ENCODE data around the gene PTPRE. TPM values are rescaled to one million over a fixed set of nuclear protein-coding genes. Genes with fewer than 3 reads are reported as not detected.

PTPRE gene
- total RNA-seq, 1 experiment from 2014 or later = 2.8 TPM

DNA sequence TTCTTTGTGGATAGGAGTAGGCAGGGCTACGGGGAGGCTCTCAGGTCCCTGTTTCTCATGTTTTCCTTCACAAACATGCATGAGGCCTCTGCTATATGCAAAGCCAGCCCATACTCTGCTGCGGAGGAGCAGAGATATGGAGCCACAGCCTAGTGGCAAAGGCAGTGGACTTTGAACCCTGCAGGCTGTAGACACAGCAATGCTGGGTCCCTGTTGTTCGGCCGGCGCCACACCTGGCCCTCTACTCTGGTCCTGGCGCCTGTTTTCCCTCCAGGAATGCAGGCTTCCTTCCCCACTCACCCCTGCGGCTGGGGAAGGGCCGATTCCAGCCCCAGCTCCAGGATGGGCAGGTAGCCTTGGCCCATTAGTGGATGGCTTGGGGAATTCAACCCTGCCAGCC lies 25.6 kb upstream of the PTPRE start:
- in situ Hi-C loops (cut with HindIII; ENCODE audit: low pct_unique_long_range_greater_than_20kb, low sequenced_read_pairs) = no loop called here
- DNase-seq (ENCODE audit: low read depth) = no peak

GRCh38 chr10:127882391-127882790 lies 24.5 kb upstream of the PTPRE start:
- DNase-seq (ENCODE audit: low read depth) = no peak
- in situ Hi-C loops (cut with HindIII; ENCODE audit: low pct_unique_long_range_greater_than_20kb, low sequenced_read_pairs) = no loop called here

DNA sequence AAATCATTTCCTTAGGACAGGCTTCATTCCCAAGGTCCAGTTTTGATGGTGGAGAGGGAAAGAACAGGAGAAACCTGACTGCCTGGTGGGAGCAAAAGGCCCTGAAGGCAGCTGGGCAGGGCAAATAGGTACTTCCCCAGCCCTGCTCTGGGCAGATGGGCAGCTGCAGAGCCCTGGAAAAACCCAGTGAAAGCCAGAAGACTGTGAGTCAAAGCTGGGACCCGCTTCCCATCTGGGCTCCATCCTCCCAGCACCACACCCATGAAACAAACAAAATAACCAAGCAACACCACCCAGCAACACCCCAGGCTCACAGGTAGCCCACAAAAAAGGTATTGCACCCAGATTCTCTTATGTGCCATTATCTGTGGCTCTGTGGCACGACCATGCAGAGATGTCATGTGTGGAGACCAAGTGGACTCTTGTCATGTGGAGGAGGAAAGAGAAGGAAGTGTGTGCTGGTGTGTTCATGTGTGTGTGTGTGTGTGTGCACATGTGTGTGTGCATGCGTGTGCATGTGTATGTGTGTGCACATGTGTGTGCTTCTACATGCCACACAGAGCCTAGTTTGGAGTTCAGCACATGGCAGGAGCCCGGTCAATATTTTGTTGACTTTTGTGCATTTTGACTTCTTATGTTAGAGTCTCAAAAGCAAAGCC lies 24.0 kb upstream of the PTPRE start:
- in situ Hi-C loops (cut with HindIII; ENCODE audit: low pct_unique_long_range_greater_than_20kb, low sequenced_read_pairs) = no loop called here
- no peak for DNase-seq (ENCODE audit: low read depth)

DNA sequence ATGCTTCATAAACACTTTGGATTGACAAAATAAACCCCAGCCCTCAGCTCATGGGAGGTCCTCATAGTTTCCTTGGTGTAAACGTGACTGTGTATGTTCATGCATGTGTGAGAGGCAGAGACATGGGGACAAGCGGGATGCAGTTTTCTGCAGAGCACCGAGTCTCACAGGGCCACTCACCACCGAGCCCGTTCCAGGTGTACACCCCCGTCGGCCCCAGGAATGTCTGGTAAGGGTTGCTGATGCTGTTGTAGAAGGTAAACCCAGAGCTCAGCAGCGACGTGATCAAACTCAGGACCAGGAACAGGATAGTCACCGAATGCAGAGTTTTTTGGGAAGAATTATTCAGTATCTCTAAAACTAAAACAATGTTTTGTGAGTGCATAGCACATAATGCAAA lies 23.4 kb upstream of the PTPRE start:
- in situ Hi-C loops (cut with HindIII; ENCODE audit: low pct_unique_long_range_greater_than_20kb, low sequenced_read_pairs) = no loop called here

DNA sequence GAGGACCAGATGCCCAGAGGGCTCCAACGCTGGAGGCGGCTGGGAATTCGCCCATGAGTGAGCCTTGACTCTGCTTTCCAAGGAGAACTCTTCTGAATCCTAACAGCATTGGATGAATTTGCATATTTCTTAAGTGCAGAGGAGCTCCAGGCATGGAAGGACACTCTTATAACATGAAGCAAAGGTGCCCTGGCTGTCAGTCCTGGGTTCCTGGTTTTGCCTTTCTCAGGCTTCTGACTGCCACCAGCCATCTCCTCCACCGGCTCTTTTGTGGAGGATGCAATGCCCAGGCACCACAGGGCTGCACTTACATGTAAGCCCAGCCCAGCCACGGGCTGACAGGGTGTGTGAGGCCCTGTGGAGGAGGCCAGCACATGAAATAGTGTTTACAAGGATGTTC lies 22.4 kb upstream of the PTPRE start:
- no peak for DNase-seq (ENCODE audit: low read depth)
- in situ Hi-C loops (cut with HindIII; ENCODE audit: low pct_unique_long_range_greater_than_20kb, low sequenced_read_pairs) = no loop called here

More for the DNA sequence above, 23.4 kb upstream of the PTPRE start:
- no peak for DNase-seq (ENCODE audit: low read depth)

DNA sequence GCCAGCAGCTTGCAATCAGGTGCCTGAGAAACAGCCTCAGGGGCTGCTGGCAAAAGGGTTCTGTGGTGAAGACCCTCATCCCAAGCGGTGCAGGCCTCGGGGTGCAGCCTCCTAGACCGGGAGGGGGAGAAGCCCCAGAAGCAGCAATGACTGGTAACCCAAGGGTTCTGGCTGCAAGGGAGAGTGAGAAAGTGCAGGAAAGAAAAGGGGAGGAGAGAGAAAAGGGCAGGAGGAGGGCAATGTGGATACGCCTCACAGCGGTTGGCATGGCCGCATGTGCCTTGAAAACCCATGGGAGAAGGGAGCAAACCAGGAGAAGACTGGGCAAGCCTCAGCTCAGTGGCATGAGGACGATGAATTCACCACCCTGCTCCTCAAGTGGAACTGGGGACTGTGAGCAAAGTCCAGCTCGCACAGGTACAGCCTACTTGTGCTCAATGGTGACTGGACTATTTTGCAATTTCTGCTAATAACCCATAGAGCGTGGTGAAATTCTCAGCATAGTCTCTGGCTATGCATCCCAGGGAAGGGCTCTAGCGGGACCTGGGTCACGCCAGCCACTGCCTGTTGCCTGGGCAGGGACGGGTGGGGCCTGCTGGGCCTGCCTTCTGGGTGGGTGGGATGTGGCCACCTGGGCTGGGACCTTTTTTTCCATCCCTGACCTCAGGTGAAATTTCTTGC lies 20.4 kb upstream of the PTPRE start:
- in situ Hi-C loops (cut with HindIII; ENCODE audit: low pct_unique_long_range_greater_than_20kb, low sequenced_read_pairs) = no loop called here
- DNase-seq (ENCODE audit: low read depth) = no peak

GRCh38 chr10:127887541-127888415 lies 19.1 kb upstream of the PTPRE start:
- in situ Hi-C loops (cut with HindIII; ENCODE audit: low pct_unique_long_range_greater_than_20kb, low sequenced_read_pairs) = no loop called here
- no peak for DNase-seq (ENCODE audit: low read depth)

- no peak for DNase-seq (ENCODE audit: low read depth)
- in situ Hi-C loops (cut with HindIII; ENCODE audit: low pct_unique_long_range_greater_than_20kb, low sequenced_read_pairs) = no loop called here
Measured at GRCh38 chr10:127888521-127889312, 18.2 kb upstream of the PTPRE start.

GRCh38 chr10:127889605-127890195 lies 17.2 kb upstream of the PTPRE start:
- in situ Hi-C loops (cut with HindIII; ENCODE audit: low pct_unique_long_range_greater_than_20kb, low sequenced_read_pairs) = no loop called here
- DNase-seq (ENCODE audit: low read depth) = no peak

- in situ Hi-C loops (cut with HindIII; ENCODE audit: low pct_unique_long_range_greater_than_20kb, low sequenced_read_pairs) = no loop called here
- DNase-seq (ENCODE audit: low read depth) = no peak
Measured at GRCh38 chr10:127890216-127890615, 16.7 kb upstream of the PTPRE start.

- no peak for DNase-seq (ENCODE audit: low read depth)
- in situ Hi-C loops (cut with HindIII; ENCODE audit: low pct_unique_long_range_greater_than_20kb, low sequenced_read_pairs) = no loop called here
Measured at GRCh38 chr10:127890832-127891334, 16.0 kb upstream of the PTPRE start.

DNA sequence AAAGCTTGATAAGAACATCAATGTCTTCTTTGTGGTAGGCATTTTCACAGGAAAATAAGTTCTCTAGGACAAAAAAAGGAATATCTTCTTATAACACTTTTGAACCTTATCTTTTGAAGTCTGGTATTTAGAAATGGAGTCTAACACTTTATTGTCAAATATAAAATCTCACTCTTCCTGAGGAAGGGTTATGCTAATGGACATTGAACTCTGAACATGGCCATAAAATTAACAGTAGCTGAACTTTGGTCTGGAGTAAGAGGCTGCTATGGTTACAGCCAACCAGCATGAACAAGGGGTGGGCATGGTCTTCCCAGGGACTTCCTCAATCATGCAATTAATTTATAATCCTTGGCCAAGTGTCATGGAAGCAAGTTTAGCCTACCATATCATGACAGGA lies 14.2 kb upstream of the PTPRE start, which contains the start of gene CLRN3:
CLRN3 (minus strand) TSS at position 199 of the 400 bp plus-strand sequence; CDS start at position 42, 157 bp downstream.
- in situ Hi-C loops (cut with HindIII; ENCODE audit: low pct_unique_long_range_greater_than_20kb, low sequenced_read_pairs) = no loop called here
- DNase-seq (ENCODE audit: low read depth) = no peak

DNA sequence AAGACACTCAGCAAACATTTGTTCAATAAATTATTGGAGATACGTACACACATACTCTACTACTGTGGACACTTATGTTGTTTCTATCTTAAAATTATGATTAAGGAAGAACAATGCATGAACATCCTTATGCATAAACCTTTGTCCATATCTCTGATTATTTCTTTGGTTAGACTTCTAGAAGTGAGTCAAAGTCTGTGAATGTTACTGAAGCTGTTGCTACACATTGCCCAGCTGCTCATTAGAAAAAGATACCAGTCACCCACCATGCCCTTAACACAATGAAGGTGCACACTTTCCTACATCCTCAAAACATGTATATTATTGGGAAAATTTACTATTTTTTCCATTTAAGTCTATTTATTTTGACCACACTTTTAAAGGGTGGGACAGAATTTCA lies 12.8 kb upstream of the PTPRE start:
- in situ Hi-C loops (cut with HindIII; ENCODE audit: low pct_unique_long_range_greater_than_20kb, low sequenced_read_pairs) = no loop called here
- no peak for DNase-seq (ENCODE audit: low read depth)

DNA sequence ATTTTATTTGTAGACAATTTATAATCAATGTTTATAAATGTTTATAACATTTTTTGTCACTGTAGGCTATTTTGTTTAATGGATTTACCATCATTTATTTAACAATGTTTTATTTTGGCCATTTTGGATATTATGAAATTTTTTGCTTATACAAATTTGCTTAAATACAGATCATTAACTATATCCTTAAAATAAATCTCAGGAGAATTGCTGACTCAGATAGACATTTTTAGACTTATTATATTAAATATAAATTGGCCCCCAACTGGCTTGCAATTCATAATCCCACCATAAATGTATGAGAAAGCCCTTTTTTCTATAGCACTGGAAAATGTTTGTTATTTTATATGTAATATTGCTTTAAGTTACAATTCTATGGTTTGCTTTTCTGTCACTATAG lies 10.3 kb upstream of the PTPRE start:
- no peak for DNase-seq (ENCODE audit: low read depth)
- in situ Hi-C loops (cut with HindIII; ENCODE audit: low pct_unique_long_range_greater_than_20kb, low sequenced_read_pairs) = no loop called here

DNA sequence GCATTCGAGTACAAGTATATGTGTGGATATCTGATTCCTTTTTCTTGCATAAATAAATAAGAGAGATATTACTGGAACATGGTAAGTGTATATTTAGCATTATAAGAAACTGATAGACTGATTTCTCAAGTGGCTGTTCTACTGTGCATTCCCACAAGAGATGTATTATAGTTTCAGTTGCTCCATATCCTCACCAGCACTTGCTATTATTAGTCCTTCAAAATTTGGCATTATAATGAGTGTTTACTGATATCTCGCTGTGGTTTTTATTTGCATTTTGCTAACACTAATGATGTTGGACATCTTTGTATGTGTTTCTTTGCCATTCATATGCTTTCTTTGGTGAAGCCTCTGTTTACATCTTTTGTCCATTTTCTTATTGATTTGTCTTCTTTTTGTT lies 9.7 kb upstream of the PTPRE start:
- no peak for DNase-seq (ENCODE audit: low read depth)
- in situ Hi-C loops (cut with HindIII; ENCODE audit: low pct_unique_long_range_greater_than_20kb, low sequenced_read_pairs) = no loop called here

GRCh38 chr10:127899766-127900387 lies 7.0 kb upstream of the PTPRE start:
- DNase-seq (ENCODE audit: low read depth) = no peak
- in situ Hi-C loops (cut with HindIII; ENCODE audit: low pct_unique_long_range_greater_than_20kb, low sequenced_read_pairs) = no loop called here

DNA sequence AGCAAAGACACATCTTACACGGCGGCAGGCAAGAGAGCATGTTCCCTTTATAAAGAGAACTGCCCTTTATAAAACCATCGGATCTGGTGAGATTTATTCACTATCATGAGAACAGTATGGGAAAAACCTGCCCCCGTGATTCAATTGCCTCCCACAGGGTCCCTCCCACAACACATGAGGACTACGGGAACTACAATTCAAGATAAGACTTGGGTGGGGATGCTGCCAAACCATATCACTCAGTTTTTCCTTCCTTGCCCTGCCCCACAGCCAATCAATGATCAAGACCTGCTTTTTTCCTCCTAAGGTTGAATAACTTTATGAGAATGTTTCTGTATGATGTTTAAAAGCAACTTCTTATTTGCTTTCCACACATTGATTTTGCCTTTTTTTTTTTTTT lies 3.1 kb upstream of the PTPRE start:
- no peak for DNase-seq (ENCODE audit: low read depth)
- in situ Hi-C loops (cut with HindIII; ENCODE audit: low pct_unique_long_range_greater_than_20kb, low sequenced_read_pairs) = no loop called here
